ENCODE results near the gene TMEM100. TPM values are rescaled to one million over a fixed set of nuclear protein-coding genes. Genes with fewer than 3 reads are reported as not detected.

Gene TMEM100
- total RNA-seq, 4 donors from 2014 or later: 2.5 to 12.9 (median 6.4) TPM

DNA sequence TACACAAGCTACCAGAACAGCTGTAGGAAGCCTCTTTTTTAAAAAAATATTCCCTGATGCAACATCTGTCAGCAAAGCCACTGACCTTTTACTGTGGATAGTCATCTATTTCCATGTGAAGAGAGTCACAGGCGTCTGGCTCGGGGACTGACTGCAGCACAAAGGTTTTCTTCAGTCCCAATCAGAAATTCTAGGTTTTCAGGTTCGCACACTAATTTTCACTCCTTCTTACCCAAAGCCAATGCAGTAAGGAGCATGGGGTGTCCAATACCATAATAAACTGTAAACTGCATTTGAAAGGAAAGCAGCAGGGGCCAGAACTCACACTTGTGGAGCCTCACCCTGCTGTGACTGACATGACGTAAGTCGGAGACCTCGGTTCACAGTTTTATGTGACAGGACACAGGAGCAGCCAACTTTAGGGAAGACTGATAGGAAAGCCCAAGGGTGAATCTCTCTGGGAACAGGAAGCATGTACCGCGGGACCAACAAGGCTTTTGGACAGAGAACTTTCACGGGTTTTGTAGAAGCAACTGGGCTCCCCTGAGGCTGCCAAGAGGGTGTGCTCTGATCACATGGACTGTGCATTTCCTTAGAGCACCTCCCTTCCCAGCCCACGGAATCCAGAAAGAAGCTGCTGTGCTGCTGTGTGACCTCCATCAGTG lies 9.1 kb upstream of the TMEM100 start:
- no peaks in the 10 kb centered on the region for H3K9me3 ChIP-seq
- intact Hi-C loops (cut with DNase I): no loop called here
- DNase-seq: peak; percentile 13 to 18
- no peak for TF ChIP-seq POLR2A (IDR thresholded peaks at IDR 0.05)
- TF ChIP-seq, protein P1, sequence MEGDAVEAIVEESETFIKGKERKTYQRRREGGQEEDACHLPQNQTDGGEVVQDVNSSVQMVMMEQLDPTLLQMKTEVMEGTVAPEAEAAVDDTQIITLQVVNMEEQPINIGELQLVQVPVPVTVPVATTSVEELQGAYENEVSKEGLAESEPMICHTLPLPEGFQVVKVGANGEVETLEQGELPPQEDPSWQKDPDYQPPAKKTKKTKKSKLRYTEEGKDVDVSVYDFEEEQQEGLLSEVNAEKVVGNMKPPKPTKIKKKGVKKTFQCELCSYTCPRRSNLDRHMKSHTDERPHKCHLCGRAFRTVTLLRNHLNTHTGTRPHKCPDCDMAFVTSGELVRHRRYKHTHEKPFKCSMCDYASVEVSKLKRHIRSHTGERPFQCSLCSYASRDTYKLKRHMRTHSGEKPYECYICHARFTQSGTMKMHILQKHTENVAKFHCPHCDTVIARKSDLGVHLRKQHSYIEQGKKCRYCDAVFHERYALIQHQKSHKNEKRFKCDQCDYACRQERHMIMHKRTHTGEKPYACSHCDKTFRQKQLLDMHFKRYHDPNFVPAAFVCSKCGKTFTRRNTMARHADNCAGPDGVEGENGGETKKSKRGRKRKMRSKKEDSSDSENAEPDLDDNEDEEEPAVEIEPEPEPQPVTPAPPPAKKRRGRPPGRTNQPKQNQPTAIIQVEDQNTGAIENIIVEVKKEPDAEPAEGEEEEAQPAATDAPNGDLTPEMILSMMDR (IDR thresholded peaks at IDR 0.05): no peak
- H3K4me3 ChIP-seq (replicated peaks in 1 of 3): no peak overlapping the region
- H3K36me3 ChIP-seq: no peaks in the 10 kb centered on the region
- H3K27ac ChIP-seq: peak overlapping the region; percentile 20 to 71 (median 37)
- no peaks in the 10 kb centered on the region for H3K27me3 ChIP-seq
- WGBS, 2 donors: 52 to 67% methylated on average over 10 of the region's 10 CpGs
- H3K4me1 ChIP-seq: peaks cover 14 to 37% of the 10 kb centered on the region in 2 donors

DNA sequence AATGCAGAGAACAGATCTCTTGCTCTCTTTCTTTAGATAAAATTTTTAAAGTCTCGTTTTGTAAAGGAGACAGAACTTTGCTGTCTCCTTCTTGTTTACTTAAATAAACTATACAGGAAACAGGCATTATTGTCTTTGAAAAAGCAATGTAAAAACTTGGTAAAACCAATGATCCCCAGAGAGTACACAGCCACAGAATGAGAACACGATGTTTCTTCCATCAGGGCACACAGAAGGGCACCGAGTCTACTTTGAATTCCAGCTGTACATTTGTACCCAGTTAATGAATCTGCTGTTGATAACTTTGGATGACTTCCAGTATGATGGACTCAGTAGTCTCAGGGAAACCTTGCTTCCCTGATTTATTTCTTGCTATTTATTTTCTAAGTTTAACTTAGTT lies 8.1 kb upstream of the TMEM100 start:
- intact Hi-C loops (cut with DNase I): no loop called here
- Histone ChIP-seq H3K9me3 (no peaks in the 10 kb centered on the region), H3K4me1 (peaks cover 14 to 46% of the 10 kb centered on the region in 2 donors), H3K36me3 (no peaks in the 10 kb centered on the region), H3K27ac (peak overlapping the region in 2 of 3 donors; percentile 29 to 71), H3K4me3 (replicated peaks in 1 of 3) (no peak overlapping the region), H3K27me3 (no peaks in the 10 kb centered on the region)
- WGBS, 2 donors: 39 to 57% methylated on average over 3 of the region's 3 CpGs
- TF ChIP-seq, protein P1 (IDR thresholded peaks at IDR 0.05): no peak
- no peak for TF ChIP-seq POLR2A (IDR thresholded peaks at IDR 0.05)
- no peak for DNase-seq

DNA sequence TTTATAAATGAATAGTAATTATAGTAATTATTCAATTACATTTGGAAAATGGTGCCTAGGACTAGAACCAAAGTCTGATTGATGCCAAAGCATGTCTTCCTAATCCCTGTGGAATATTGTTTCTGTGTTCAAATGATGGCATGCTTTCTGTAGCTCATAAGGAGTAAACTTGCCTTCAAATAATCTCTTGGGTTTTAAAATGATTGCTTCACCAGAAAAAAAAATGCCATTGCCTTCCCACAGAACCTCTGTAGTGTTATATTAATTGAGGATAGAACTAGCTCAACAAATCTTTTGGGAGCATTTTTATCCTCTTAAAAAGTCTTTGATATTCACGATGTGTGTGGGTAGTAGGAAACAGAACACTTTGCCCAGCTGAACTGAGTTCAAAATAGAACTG lies 7.7 kb upstream of the TMEM100 start:
- WGBS, 2 donors: 27 to 58% methylated on average over 1 of the region's 1 CpG

DNA sequence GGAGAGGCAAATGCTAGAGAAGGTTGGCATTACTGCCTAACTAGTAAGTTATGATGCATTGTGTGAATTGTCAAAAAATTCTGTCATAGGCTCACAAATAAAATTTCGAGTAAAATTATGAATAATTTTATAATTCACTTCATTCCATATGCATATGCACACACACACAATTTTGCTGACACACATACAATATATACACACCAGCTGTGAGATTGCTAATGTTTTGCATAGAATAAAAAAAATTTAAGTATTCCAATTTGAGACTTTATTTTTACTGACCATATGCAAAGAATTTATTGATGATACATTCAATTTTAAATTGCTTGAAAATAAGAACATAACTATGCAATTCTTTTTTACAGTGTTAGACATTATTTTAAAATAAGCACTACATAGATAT lies 6.8 kb upstream of the TMEM100 start:
- no peak overlapping the region for H3K27ac ChIP-seq
- 94 to 96% methylated on average over 1 of the region's 1 CpG for WGBS, 2 donors

More for the DNA sequence above, 7.7 kb upstream of the TMEM100 start:
- no peaks in the 10 kb centered on the region for H3K9me3 ChIP-seq
- peak overlapping the region in 2 of 3 donors; percentile 29 to 71 for H3K27ac ChIP-seq
- H3K36me3 ChIP-seq: no peaks in the 10 kb centered on the region
- H3K4me3 ChIP-seq (replicated peaks in 1 of 3): no peak overlapping the region
- H3K27me3 ChIP-seq: no peaks in the 10 kb centered on the region
- DNase-seq: no peak
- H3K4me1 ChIP-seq: peaks cover 14 to 47% of the 10 kb centered on the region in 2 donors
- TF ChIP-seq, protein P1 (IDR thresholded peaks at IDR 0.05): no peak
- TF ChIP-seq POLR2A (IDR thresholded peaks at IDR 0.05): no peak
- intact Hi-C loops (cut with DNase I): no loop called here

DNA sequence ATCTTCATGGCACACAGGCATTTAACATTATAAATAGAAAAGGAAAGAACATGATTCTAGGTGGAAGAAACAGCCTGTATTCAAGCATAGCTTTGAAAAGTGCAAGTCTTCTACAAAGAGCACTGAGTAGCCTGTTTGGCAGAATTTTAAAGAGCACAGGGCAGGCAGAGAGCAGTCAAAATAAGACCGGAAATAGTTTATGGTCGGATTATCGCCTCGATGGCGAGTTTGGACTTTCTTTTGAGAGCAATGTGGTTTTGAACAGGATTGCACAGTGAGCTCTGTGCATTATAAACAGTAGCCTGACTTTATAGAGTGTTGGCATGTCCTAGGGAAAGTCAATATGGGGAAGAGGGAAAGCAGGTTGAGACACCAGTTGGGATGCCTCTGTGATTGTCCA lies 6.2 kb upstream of the TMEM100 start:
- intact Hi-C loops (cut with DNase I): loop anchor here (10.0 kb wide), 1 partner anchor 46 kb away; no protein-coding TSS in a partner anchor
- Histone ChIP-seq H3K9me3 (no peaks in the 10 kb centered on the region), H3K27ac (peak overlapping the region in 2 of 3 donors; percentile 15 to 27), H3K4me1 (peaks cover 14 to 46% of the 10 kb centered on the region in 2 donors), H3K27me3 (no peaks in the 10 kb centered on the region), H3K36me3 (no peaks in the 10 kb centered on the region), H3K4me3 (replicated peaks in 1 of 3) (no peak overlapping the region)
- 44 to 63% methylated on average over 5 of the region's 5 CpGs for WGBS, 2 donors
- no peak for DNase-seq
- TF ChIP-seq, protein P1 (IDR thresholded peaks at IDR 0.05): no peak

More for the DNA sequence above, 6.8 kb upstream of the TMEM100 start:
- no peak overlapping the region for H3K4me3 ChIP-seq (replicated peaks in 1 of 3)
- H3K9me3 ChIP-seq: no peaks in the 10 kb centered on the region
- no peaks in the 10 kb centered on the region for H3K27me3 ChIP-seq
- intact Hi-C loops (cut with DNase I): loop anchor here (10.0 kb wide), 1 partner anchor 45 kb away; no protein-coding TSS in a partner anchor
- H3K4me1 ChIP-seq: peaks cover 14 to 47% of the 10 kb centered on the region in 2 donors
- TF ChIP-seq, protein P1 (IDR thresholded peaks at IDR 0.05): no peak
- no peak for DNase-seq
- H3K36me3 ChIP-seq: no peaks in the 10 kb centered on the region
